Gastroesophageal sphincter (tissue), 4 donors: ENCODE measurements around the gene APBA2. TPM values are rescaled to one million over a fixed set of nuclear protein-coding genes. Genes with fewer than 3 reads are reported as not detected.

Experiments
- ATAC-seq: fragments of 150-250 bp; one replicate; pipeline ENCODE4 v1.9.1; 2016; ENCODE audit warnings: mild to moderate bottlenecking, moderate library complexity
- H3K27ac ChIP-seq, 4 donors: fragments of 200-600 bp; sonication (generic) in 3 of 4; 1 replicate in 3 of 4; 2 replicates in 1 of 4; pipeline ENCODE4 v1.5.1; 2016 to 2019
- H3K27me3 ChIP-seq: fragments of 200-600 bp; sonication (generic); one replicate; pipeline ENCODE4 v1.5.1; 2019
- H3K36me3 ChIP-seq, 2 donors: fragments of 200-600 bp; sonication (generic); one replicate each; pipeline ENCODE4 v1.5.1; 2019; ENCODE audit warnings: control low read depth in 1 of 2
- H3K4me1 ChIP-seq, 3 donors: fragments of 200-600 bp; sonication (generic); 1 replicate in 2 of 3; 2 replicates in 1 of 3; pipeline ENCODE4 v1.5.1; 2016 to 2019; ENCODE audit warnings: control low read depth in 2 of 3
- H3K4me3 ChIP-seq, 2 donors: fragments of 200-600 bp; sonication (generic); one replicate each; pipeline ENCODE4 v1.5.1; 2019; ENCODE audit warnings: mild to moderate bottlenecking in 1 of 2, moderate library complexity in 1 of 2
- H3K9me3 ChIP-seq, 3 donors: fragments of 200-600 bp; sonication (generic); one replicate each; pipeline ENCODE4 v1.5.1; 2017 to 2019; ENCODE audit warnings: control low read depth in 2 of 3
- CTCF ChIP-seq, 4 experiments: fragments of 200-600 bp in 2 of 4; fragments of 450-650 bp in 2 of 4; sonication (generic) in 1 of 4; IDR thresholded peaks; one replicate each; pipeline ENCODE4 v1.5.1; 2017 to 2019; ENCODE audit warnings: antibody characterized with exemption in 4 of 4, mild to moderate bottlenecking in 2 of 4, moderate library complexity in 2 of 4
- EP300 ChIP-seq: sonication (generic); formaldehyde crosslinking; IDR thresholded peaks from one replicate; pipeline ENCODE4 v1.6.1; 2017; ENCODE audit warnings: antibody characterized with exemption, mild to moderate bottlenecking
- POLR2A ChIP-seq, 2 donors: fragments of 450-650 bp; IDR thresholded peaks; one replicate each; pipeline ENCODE4 v1.6.1; 2017; ENCODE audit warnings: antibody characterized with exemption in 2 of 2, mild to moderate bottlenecking in 2 of 2, moderate library complexity in 1 of 2
- POLR2AphosphoS5 ChIP-seq: sonication (generic); formaldehyde crosslinking; IDR thresholded peaks from one replicate; pipeline ENCODE4 v1.6.1; 2017; ENCODE audit warnings: antibody characterized with exemption
- WGBS, 2 donors: methylation state at CpG; one replicate each; pipeline ENCODE4 v1.1.5; 2018; ENCODE audit warnings: low coverage in 1 of 2; 5-methylcytosine and 5-hydroxymethylcytosine counted together
- total RNA-seq, 4 donors: library from RNA; depleted of rRNA; stranded (reverse); fragments of >200 nt; gene quantifications; one replicate each; pipeline ENCODE4 v1.1.0, GENCODE V29; 2016

Gene APBA2
- total RNA-seq, 4 donors from 2014 or later: 3.1 to 14.9 (median 4.2) TPM

GRCh38 chr15:28956491-28956890 lies 70.7 kb downstream of the APBA2 start:
- Histone ChIP-seq H3K9me3 (no peaks in the 10 kb centered on the region), H3K4me1 (no peaks in the 10 kb centered on the region), H3K4me3 (no peak overlapping the region), H3K27me3 (peaks cover 6% of the 10 kb centered on the region), H3K27ac (no peak overlapping the region), H3K36me3 (no peaks in the 10 kb centered on the region)
- TF ChIP-seq EP300 (no peak), CTCF (IDR thresholded peaks at IDR 0.05) (no peak), POLR2AphosphoS5 (no peak), POLR2A (IDR thresholded peaks at IDR 0.05) (no peak)
- 84 to 88% methylated on average over 8 of the region's 8 CpGs for WGBS, 2 donors
- ATAC-seq: no peak

DNA sequence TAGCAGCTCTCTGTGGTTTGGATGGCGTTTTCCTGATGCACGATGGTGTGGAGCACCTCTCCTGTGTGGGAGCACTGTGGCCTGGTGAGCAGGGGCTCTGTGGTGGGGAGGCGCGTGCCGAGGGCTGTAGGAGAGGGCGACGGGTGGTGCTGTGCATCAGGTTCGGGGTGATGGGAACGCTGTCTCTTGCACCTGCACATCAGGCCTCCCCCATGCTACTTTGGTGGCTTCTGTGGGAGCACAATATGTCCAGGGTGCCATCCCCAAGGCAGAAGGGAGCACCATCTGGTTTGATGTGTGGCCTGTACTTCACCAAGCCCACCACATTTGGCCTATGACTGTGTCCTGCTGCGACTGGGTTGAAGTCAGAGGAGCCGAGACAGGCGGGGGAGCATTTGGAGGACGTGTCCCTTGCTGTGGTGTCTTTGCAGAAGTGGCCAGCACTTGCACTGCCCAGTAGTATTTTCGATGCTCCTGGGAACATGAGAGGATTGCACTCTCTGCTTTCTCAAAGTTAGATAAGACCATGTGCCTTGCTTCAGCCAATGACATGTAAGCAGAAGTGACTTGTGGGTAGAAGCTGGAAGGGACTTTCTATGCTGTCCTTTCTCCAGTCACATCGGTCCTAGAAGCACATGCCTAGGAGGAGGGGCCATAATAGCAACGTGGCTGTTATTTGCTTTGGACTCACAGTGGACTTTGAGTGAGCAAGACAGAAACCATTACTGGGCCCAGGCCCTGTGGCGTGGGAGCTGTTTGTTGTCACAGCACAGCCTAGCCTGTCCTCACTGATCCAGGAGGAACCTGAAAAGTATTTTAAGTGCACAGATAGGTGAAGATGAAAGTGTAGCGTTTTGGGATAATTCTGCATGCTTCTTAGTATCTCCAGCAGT lies 72.1 kb downstream of the APBA2 start:
- Histone ChIP-seq H3K9me3 (no peaks in the 10 kb centered on the region), H3K4me1 (no peaks in the 10 kb centered on the region), H3K27ac (no peak overlapping the region), H3K27me3 (peaks cover 6% of the 10 kb centered on the region), H3K4me3 (no peak overlapping the region), H3K36me3 (no peaks in the 10 kb centered on the region)
- ATAC-seq: no peak
- 87% methylated on average over 3 to 4 of the region's 18 CpGs for WGBS, 2 donors
- TF ChIP-seq POLR2A (IDR thresholded peaks at IDR 0.05): no peak

DNA sequence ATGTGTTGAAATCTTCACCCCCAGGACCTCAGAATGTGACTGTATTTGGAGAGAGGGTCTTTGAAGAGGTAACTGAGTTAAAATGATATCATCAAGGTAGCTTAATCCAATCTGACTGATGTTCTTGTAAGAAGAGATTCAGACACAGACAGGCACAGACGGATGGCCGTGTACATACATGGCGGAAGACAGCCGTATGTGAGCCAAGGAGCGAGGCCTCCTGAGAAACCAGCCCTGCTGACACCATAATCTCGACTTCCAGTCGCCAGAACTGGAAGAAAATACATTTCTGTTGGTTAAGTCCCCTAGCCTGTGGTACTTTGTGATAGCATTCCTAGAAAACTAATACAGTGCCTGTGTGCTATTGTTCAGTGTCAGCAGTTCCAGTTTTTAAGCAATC lies 73.6 kb downstream of the APBA2 start:
- H3K4me1 ChIP-seq: no peaks in the 10 kb centered on the region
- 93 to 98% methylated on average over 3 to 7 of the region's 7 CpGs for WGBS, 2 donors
- TF ChIP-seq EP300 (no peak), CTCF (IDR thresholded peaks at IDR 0.05) (no peak), POLR2AphosphoS5 (no peak)
- no peak overlapping the region for H3K4me3 ChIP-seq
- ATAC-seq: no peak
- peaks cover 5% of the 10 kb centered on the region for H3K27me3 ChIP-seq
- H3K36me3 ChIP-seq: no peaks in the 10 kb centered on the region
- no peak overlapping the region for H3K27ac ChIP-seq
- H3K9me3 ChIP-seq: no peaks in the 10 kb centered on the region

GRCh38 chr15:28960979-28961378 lies 75.2 kb downstream of the APBA2 start:
- Histone ChIP-seq H3K27ac (no peak overlapping the region), H3K36me3 (no peaks in the 10 kb centered on the region), H3K4me3 (no peak overlapping the region), H3K4me1 (no peaks in the 10 kb centered on the region), H3K27me3 (no peaks in the 10 kb centered on the region), H3K9me3 (no peaks in the 10 kb centered on the region)
- no peak for ATAC-seq
- TF ChIP-seq CTCF (IDR thresholded peaks at IDR 0.05) (no peak), POLR2A (IDR thresholded peaks at IDR 0.05) (no peak)
- 55 to 73% methylated on average over 5 to 9 of the region's 9 CpGs for WGBS, 2 donors

DNA sequence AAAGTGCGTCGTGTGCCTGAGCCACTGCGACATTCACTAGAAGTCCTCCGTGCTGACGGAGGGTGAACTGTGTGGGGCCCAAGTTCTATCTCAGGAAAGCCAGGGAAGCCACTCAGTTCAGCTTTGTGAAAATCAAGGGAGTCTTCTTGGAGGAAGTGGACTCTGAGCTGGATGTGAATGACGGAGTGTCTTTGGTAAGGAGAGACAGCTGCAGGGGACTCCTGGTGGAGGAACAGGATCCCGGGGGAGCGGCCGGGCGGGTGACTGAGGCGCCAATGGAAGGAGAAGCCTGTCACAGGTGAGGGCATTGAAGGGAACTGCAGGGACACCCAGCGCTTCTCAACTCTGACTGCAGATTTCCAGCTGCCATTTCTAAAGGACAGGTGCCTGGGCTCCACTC lies 75.6 kb downstream of the APBA2 start:
- no peaks in the 10 kb centered on the region for H3K4me1 ChIP-seq
- no peaks in the 10 kb centered on the region for H3K36me3 ChIP-seq
- no peak overlapping the region for H3K4me3 ChIP-seq
- H3K27me3 ChIP-seq: no peaks in the 10 kb centered on the region
- no peaks in the 10 kb centered on the region for H3K9me3 ChIP-seq
- TF ChIP-seq EP300 (no peak), POLR2AphosphoS5 (no peak), POLR2A (IDR thresholded peaks at IDR 0.05) (no peak), CTCF (IDR thresholded peaks at IDR 0.05) (no peak)
- H3K27ac ChIP-seq: no peak overlapping the region
- no peak for ATAC-seq
- 82 to 89% methylated on average over 5 to 6 of the region's 12 CpGs for WGBS, 2 donors
